ENCODE measurements around the gene TRIM63. TPM values are rescaled to one million over a fixed set of nuclear protein-coding genes. Genes with fewer than 3 reads are reported as not detected.
A peak's percentile ranks its signal among the peaks of the same experiment; 100 is the strongest.

Gene TRIM63
- total and polyA plus RNA-seq, 9 of the 15 experiments (the other 6 are each of a cell fraction or from before 2014, with no cell fraction given) = 0.08 to 0.57 (median 0.36) TPM

DNA sequence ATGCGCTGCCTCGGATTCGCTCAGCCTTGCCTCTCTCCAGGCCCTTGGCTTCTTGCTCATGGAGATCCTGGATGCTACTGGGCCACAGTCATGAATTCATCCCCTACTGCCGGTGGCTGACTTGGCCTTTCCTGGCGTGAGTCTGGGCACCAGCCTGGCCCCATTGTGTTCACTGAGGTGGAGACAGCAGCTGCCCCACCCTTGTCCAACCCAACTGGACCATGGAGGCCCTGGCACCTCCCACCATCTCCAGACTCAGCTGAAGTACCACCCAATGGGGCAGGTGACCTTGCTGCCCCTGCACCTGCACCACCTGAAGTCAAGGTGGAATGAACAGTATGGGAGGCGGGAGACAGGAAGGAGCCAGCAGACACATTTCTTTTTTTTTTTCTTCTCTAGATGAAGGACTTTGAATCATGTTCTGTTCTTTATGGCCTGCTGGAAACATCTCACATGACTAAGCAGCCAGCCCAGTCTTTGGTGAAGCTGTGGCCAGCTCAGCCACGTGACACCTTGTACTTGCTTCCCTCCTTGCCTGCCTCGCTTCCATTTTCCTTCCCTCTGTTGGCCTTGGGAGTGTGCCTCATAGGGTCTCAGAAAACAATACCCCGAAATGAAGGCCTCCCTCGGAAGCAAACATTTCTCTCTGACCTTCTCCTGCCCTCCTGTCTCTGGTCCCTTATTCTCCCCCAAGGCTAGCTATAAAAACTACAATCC is 17.7 kb downstream of the TRIM63 start (continued):
- no peak for TF ChIP-seq HDAC1 (IDR thresholded peaks at IDR 0.05)
- no peak for TF ChIP-seq TAL1 (IDR thresholded peaks at IDR 0.05)
- TF ChIP-seq BACH1 (tag; IDR thresholded peaks at IDR 0.05) = peak; percentile 95
- 0 out of 2 replicates have a peak, but pooled peaks have one; percentile 7 for TF ChIP-seq ILK (tag; IDR thresholded peaks at IDR 0.05; ENCODE audit: borderline replicate concordance, low read depth)
- TF ChIP-seq FOXA3 (CRISPR knock-in tag; conservative IDR thresholded peaks at IDR 0.05 in 1 of 2, IDR thresholded peaks at IDR 0.05 in 1 of 2) = no peak
- TF ChIP-seq LEF1 (IDR thresholded peaks at IDR 0.05) = no peak
- no peak for TF ChIP-seq SMC3 (conservative IDR thresholded peaks at IDR 0.05; ENCODE audit: insufficient read depth, low read depth, low read length)
- TF ChIP-seq POLR3G (IDR thresholded peaks at IDR 0.05; ENCODE audit: extremely low read depth, insufficient read length, insufficient replicate concordance) = no peak
- no peak for TF ChIP-seq GTF2E2 (tag; IDR thresholded peaks at IDR 0.05)
- TF ChIP-seq HMG20A (CRISPR knock-in tag; conservative IDR thresholded peaks at IDR 0.05) = no peak
- no peak for TF ChIP-seq GABPB2 (CRISPR knock-in tag; conservative IDR thresholded peaks at IDR 0.05)
- no peak for TF ChIP-seq ESRRB (CRISPR knock-in tag; IDR thresholded peaks at IDR 0.05; ENCODE audit: borderline replicate concordance)
- TF ChIP-seq ZNF384 (IDR thresholded peaks at IDR 0.05; ENCODE audit: low read depth, low read length) = 0 out of 2 replicates have a peak, but pooled peaks have one; percentile 33
- TF ChIP-seq, protein P1, sequence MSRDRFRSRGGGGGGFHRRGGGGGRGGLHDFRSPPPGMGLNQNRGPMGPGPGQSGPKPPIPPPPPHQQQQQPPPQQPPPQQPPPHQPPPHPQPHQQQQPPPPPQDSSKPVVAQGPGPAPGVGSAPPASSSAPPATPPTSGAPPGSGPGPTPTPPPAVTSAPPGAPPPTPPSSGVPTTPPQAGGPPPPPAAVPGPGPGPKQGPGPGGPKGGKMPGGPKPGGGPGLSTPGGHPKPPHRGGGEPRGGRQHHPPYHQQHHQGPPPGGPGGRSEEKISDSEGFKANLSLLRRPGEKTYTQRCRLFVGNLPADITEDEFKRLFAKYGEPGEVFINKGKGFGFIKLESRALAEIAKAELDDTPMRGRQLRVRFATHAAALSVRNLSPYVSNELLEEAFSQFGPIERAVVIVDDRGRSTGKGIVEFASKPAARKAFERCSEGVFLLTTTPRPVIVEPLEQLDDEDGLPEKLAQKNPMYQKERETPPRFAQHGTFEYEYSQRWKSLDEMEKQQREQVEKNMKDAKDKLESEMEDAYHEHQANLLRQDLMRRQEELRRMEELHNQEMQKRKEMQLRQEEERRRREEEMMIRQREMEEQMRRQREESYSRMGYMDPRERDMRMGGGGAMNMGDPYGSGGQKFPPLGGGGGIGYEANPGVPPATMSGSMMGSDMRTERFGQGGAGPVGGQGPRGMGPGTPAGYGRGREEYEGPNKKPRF (IDR thresholded peaks at IDR 0.05; ENCODE audit: low read depth, low read length) = no peak
- TF ChIP-seq, protein P2, sequence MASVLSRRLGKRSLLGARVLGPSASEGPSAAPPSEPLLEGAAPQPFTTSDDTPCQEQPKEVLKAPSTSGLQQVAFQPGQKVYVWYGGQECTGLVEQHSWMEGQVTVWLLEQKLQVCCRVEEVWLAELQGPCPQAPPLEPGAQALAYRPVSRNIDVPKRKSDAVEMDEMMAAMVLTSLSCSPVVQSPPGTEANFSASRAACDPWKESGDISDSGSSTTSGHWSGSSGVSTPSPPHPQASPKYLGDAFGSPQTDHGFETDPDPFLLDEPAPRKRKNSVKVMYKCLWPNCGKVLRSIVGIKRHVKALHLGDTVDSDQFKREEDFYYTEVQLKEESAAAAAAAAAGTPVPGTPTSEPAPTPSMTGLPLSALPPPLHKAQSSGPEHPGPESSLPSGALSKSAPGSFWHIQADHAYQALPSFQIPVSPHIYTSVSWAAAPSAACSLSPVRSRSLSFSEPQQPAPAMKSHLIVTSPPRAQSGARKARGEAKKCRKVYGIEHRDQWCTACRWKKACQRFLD (CRISPR knock-in tag; IDR thresholded peaks at IDR 0.05) = peak; percentile 98
- TF ChIP-seq ZNF274 (IDR thresholded peaks at IDR 0.05; ENCODE audit: borderline replicate concordance, low read depth, low read length) = no peak
- no peak for TF ChIP-seq ZNF143 (CRISPR knock-in tag; IDR thresholded peaks at IDR 0.05)
- TF ChIP-seq, protein P3, sequence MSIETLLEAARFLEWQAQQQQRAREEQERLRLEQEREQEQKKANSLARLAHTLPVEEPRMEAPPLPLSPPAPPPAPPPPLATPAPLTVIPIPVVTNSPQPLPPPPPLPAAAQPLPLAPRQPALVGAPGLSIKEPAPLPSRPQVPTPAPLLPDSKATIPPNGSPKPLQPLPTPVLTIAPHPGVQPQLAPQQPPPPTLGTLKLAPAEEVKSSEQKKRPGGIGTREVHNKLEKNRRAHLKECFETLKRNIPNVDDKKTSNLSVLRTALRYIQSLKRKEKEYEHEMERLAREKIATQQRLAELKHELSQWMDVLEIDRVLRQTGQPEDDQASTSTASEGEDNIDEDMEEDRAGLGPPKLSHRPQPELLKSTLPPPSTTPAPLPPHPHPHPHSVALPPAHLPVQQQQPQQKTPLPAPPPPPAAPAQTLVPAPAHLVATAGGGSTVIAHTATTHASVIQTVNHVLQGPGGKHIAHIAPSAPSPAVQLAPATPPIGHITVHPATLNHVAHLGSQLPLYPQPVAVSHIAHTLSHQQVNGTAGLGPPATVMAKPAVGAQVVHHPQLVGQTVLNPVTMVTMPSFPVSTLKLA (conservative IDR thresholded peaks at IDR 0.05) = 0 out of 4 replicates have a peak, but pooled peaks of 1 of the 2 experiments have one; percentile 20
- no peak for TF ChIP-seq ZFP30 (CRISPR knock-in tag; IDR thresholded peaks at IDR 0.05; ENCODE audit: borderline replicate concordance)
- TF ChIP-seq ZNF124 (CRISPR knock-in tag; IDR thresholded peaks at IDR 0.05) = no peak
- TF ChIP-seq ZNF41 (CRISPR knock-in tag; conservative IDR thresholded peaks at IDR 0.05) = peak; percentile 91
- TF ChIP-seq, protein P4, sequence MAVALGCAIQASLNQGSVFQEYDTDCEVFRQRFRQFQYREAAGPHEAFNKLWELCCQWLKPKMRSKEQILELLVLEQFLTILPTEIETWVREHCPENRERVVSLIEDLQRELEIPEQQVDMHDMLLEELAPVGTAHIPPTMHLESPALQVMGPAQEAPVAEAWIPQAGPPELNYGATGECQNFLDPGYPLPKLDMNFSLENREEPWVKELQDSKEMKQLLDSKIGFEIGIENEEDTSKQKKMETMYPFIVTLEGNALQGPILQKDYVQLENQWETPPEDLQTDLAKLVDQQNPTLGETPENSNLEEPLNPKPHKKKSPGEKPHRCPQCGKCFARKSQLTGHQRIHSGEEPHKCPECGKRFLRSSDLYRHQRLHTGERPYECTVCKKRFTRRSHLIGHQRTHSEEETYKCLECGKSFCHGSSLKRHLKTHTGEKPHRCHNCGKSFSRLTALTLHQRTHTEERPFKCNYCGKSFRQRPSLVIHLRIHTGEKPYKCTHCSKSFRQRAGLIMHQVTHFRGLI (CRISPR knock-in tag; IDR thresholded peaks at IDR 0.05) = peak; percentile 95
